K562 (cell line): ENCODE results near the gene NRF1.

ENCODE experiments used
- CEBPG ChIP-seq, 3 experiments: fragments of 200-800 bp in 1 of 3; sonication (Bioruptor generic) in 1 of 3; sonication (generic) in 1 of 3; formaldehyde crosslinking in 1 of 3; IDR thresholded peaks in 2 of 3; conservative IDR thresholded peaks in 1 of 3; 2 replicates each; pipeline versions ENCODE4 v1.6.1 to v1.8.0; 2016 to 2022; ENCODE audit warnings: missing compliant biosample characterization in 2 of 3, missing genetic modification characterization in 2 of 3, mild to moderate bottlenecking in 1 of 3, missing genetic modification reagents in 1 of 3
- CHCHD3 ChIP-seq: fragments of 250-450 bp; sonication (Bioruptor Pico); IDR thresholded peaks from 2 replicates; pipeline ENCODE4 v2.1.2; 2022; ENCODE audit warnings: mild to moderate bottlenecking
- GABPB1 ChIP-seq: sonication (generic); formaldehyde crosslinking; IDR thresholded peaks from 2 replicates; pipeline ENCODE4 v1.8.0; 2022; ENCODE audit warnings: mild to moderate bottlenecking, missing genetic modification reagents
- PHF8 ChIP-seq: fragments of 200-600 bp; sonication (generic); IDR thresholded peaks from 2 replicates; pipeline ENCODE4 v1.6.1; 2012; ENCODE audit warnings: mixed run types, mild to moderate bottlenecking, inconsistent platforms, low read length, moderate library complexity, borderline replicate concordance
- POLR2AphosphoS5 ChIP-seq: IDR thresholded peaks from 2 replicates; pipeline ENCODE4 v1.6.1; 2011; ENCODE audit warnings: mild to moderate bottlenecking, low read depth, low read length, moderate library complexity; ENCODE audit not compliant: control insufficient read depth, insufficient read depth
- ZNF174 ChIP-seq: fragments of 250-450 bp; sonication (Bioruptor Pico); IDR thresholded peaks from 2 replicates; pipeline ENCODE4 v1.4.0; 2020; ENCODE audit warnings: mild to moderate bottlenecking
- ZNF384 ChIP-seq: IDR thresholded peaks from 2 replicates; pipeline ENCODE4 v1.6.1; 2012; ENCODE audit warnings: low read depth, low read length, improper control_type of control experiment
- TF ChIP-seq, protein P1 (sequence below), 3 experiments: IDR thresholded peaks in 2 of 3; conservative IDR thresholded peaks in 1 of 3; 2 replicates each; pipeline ENCODE4 v1.5.1; 2011 to 2012; ENCODE audit warnings: low read length in 3 of 3, mild to moderate bottlenecking in 3 of 3, control low read depth in 2 of 3, improper control_type of control experiment in 1 of 3, inconsistent platforms in 1 of 3, low read depth in 1 of 3, mixed read lengths in 1 of 3, moderate library complexity in 1 of 3; ENCODE audit not compliant: insufficient read depth in 2 of 3
- TF ChIP-seq, protein P2 (sequence below): fragments of 250-450 bp; sonication (Bioruptor Pico); IDR thresholded peaks from 2 replicates; pipeline ENCODE4 v1.4.0; 2020; ENCODE audit warnings: borderline replicate concordance

DNA sequence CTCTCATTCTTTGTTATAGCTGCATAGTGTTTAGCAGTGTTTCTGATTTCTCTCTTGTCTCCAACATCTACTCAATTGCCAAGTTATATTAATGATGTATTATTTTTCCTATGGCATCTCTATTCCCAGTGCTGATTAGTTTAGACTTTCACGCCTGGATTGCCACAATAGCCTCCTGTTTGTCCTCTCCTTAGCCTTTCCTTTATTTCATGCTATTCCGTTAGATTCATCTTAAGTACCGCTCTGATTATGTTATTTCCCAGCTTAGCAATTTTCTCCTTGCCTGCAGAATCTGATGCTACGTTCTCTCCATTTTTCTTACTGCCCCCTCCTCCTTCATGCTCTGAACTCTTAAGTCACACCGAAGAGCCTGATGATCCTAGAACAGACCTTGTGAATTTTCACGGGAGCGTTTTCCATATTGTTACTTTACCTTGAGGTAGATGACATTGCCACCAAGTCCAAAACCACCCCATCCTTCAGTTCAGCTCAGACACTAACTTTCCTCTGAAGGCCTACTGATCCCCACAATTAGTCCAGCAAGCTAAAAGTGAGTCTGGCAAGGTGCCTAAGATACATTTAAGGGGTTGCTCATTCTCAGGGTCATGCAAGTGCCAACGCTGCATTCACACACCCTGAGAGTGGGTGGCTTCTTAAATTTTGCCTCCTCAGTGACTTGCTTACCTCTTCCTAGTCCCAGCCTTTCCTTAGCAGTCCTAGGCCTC lies 6.6 kb upstream of the NRF1 start:
- TF ChIP-seq, protein P1, sequence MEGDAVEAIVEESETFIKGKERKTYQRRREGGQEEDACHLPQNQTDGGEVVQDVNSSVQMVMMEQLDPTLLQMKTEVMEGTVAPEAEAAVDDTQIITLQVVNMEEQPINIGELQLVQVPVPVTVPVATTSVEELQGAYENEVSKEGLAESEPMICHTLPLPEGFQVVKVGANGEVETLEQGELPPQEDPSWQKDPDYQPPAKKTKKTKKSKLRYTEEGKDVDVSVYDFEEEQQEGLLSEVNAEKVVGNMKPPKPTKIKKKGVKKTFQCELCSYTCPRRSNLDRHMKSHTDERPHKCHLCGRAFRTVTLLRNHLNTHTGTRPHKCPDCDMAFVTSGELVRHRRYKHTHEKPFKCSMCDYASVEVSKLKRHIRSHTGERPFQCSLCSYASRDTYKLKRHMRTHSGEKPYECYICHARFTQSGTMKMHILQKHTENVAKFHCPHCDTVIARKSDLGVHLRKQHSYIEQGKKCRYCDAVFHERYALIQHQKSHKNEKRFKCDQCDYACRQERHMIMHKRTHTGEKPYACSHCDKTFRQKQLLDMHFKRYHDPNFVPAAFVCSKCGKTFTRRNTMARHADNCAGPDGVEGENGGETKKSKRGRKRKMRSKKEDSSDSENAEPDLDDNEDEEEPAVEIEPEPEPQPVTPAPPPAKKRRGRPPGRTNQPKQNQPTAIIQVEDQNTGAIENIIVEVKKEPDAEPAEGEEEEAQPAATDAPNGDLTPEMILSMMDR (IDR thresholded peaks at IDR 0.05 in 2 of 3, conservative IDR thresholded peaks at IDR 0.05 in 1 of 3; ENCODE audit: insufficient read depth in 2 of 3, low read depth in 1 of 3, low read length in 3 of 3): no peak
- TF ChIP-seq GABPB1 (CRISPR knock-in tag) (no peak), CHCHD3 (CRISPR knock-in tag) (no peak), CEBPG (CRISPR knock-in tag; IDR thresholded peaks at IDR 0.05) (no peak), CEBPG (tag; conservative IDR thresholded peaks at IDR 0.05 in 1 of 2, IDR thresholded peaks at IDR 0.05 in 1 of 2) (no peak), ZNF174 (no peak), POLR2AphosphoS5 (no peak), PHF8 (no peak), ZNF384 (no peak)
- TF ChIP-seq, protein P2, sequence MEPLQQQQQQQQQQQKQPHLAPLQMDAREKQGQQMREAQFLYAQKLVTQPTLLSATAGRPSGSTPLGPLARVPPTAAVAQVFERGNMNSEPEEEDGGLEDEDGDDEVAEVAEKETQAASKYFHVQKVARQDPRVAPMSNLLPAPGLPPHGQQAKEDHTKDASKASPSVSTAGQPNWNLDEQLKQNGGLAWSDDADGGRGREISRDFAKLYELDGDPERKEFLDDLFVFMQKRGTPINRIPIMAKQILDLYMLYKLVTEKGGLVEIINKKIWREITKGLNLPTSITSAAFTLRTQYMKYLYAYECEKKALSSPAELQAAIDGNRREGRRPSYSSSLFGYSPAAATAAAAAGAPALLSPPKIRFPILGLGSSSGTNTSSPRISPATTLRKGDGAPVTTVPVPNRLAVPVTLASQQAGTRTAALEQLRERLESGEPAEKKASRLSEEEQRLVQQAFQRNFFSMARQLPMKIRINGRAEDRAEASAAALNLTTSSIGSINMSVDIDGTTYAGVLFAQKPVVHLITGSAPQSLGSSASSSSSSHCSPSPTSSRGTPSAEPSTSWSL (CRISPR knock-in tag): no peak
